HG03159 (cell line): ENCODE data around the gene VWDE.
A peak's percentile ranks its signal among the peaks of the same experiment; 100 is the strongest.
"Not testable (repeated sequence)": the region's sequence is repeated elsewhere in the genome, so short reads cannot be mapped to it uniquely, and the experiment has no call there.

ENCODE experiments used
- ATAC-seq: cut with Tn5 transposase; IDR thresholded peaks from one replicate; pipeline ENCODE4 v1.9.1; 2021; ENCODE audit warnings: mild to moderate bottlenecking, moderate library complexity; ENCODE audit not compliant: unreplicated experiment

VWDE gene

GRCh38 chr7:12403287-12404181, at the start of gene VWDE:
TSS of gene VWDE (minus strand) at chr7:12403865. CDS start at chr7:12403716, 149 bp downstream.
- ATAC-seq, result peak; percentile 54

GRCh38 chr7:12453136-12453535, 49.5 kb upstream of the VWDE start:
- not testable (repeated sequence) for ATAC-seq

- ATAC-seq, result no peak
Measured at GRCh38 chr7:12450615-12451014, 47.0 kb upstream of the VWDE start.

- no peak for ATAC-seq
Measured at GRCh38 chr7:12444785-12445184, 41.1 kb upstream of the VWDE start.

GRCh38 chr7:12440229-12440628, 36.6 kb upstream of the VWDE start:
- ATAC-seq, result no peak

- no peak for ATAC-seq
Measured at GRCh38 chr7:12436896-12437535, 33.4 kb upstream of the VWDE start.

GRCh38 chr7:12436126-12436525, 32.5 kb upstream of the VWDE start:
- no peak for ATAC-seq

GRCh38 chr7:12434012-12434642, 30.5 kb upstream of the VWDE start:
- no peak for ATAC-seq

GRCh38 chr7:12431886-12432556, 28.4 kb upstream of the VWDE start:
- ATAC-seq, result no peak

- ATAC-seq, result no peak
Measured at GRCh38 chr7:12425311-12425710, 21.6 kb upstream of the VWDE start.

GRCh38 chr7:12423997-12424745, 20.5 kb upstream of the VWDE start:
- no peak for ATAC-seq

- no peak for ATAC-seq
Measured at GRCh38 chr7:12423355-12423996, 19.8 kb upstream of the VWDE start.

- ATAC-seq, result no peak
Measured at GRCh38 chr7:12422554-12423320, 19.1 kb upstream of the VWDE start.

GRCh38 chr7:12418452-12418851, 14.8 kb upstream of the VWDE start:
- ATAC-seq, result no peak

GRCh38 chr7:12415072-12415471, 11.4 kb upstream of the VWDE start:
- no peak for ATAC-seq

- ATAC-seq, result no peak
Measured at GRCh38 chr7:12412407-12412806, 8.7 kb upstream of the VWDE start.

GRCh38 chr7:12410523-12410922, 6.9 kb upstream of the VWDE start:
- ATAC-seq, result no peak

GRCh38 chr7:12409097-12409711, 5.5 kb upstream of the VWDE start:
- no peak for ATAC-seq

GRCh38 chr7:12407652-12408051, 4.0 kb upstream of the VWDE start:
- ATAC-seq, result not testable (repeated sequence)
